HG03558 (cell line): Measurements from ENCODE around the gene PLA2G7.
"Not testable (repeated sequence)": the region's sequence is repeated elsewhere in the genome, so short reads cannot be mapped to it uniquely, and the experiment has no call there.

Experiments used
- ATAC-seq: cut with Tn5 transposase; IDR thresholded peaks from one replicate; pipeline ENCODE4 v1.9.1; 2021; ENCODE audit warnings: moderate number of reproducible peaks; ENCODE audit not compliant: unreplicated experiment; ENCODE audit errors: extremely low read depth

Gene PLA2G7

GRCh38 chr6:46734867-46735719, at the start of gene PLA2G7:
Gene PLA2G7 (minus strand): TSS chr6:46735375. CDS start chr6:46722891, 12,484 bp downstream.
- no peak for ATAC-seq

- ATAC-seq = no peak
These were observed 49.4 kb upstream of the PLA2G7 start for GRCh38 chr6:46784535-46784934.

DNA sequence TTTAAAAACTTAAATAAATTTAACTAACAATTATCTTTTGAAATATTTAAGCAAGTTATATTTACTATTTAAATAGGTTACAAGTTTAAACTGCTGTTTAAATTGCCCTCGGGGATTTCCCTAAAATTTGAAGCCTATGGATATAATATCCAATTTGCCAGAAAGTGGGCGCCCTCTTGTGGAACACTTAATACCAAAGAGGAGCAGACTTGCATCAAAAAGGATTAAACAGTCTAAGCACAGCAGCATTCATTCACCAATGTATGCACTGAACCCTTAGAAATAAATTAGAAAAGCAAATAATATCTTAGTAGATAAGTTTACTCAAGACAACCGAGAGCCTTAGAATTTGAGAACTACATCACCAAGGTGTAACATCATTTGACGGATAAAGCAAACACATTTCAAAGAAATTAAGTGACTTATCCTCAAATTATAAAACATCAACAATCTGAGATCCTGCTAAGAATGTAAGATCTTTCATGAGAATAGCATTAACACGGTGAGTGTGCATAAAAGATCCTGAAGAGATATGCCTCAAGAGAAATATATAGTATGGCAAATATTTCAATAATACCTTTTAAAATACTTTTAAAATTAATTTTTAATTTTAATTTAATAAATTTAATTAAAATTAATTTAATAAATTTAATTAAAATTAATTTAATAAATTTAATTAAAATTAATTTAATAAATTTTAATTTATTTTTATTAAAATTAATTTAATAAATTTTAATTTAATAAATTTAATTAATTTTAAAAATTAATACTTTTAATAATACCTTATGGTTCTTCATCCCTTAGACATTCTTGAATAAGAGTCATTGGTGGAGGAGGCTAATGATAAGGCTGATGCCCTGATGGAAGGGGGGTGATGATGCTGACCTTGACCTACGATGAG, 46.6 kb upstream of the PLA2G7 start:
- ATAC-seq = no peak

DNA sequence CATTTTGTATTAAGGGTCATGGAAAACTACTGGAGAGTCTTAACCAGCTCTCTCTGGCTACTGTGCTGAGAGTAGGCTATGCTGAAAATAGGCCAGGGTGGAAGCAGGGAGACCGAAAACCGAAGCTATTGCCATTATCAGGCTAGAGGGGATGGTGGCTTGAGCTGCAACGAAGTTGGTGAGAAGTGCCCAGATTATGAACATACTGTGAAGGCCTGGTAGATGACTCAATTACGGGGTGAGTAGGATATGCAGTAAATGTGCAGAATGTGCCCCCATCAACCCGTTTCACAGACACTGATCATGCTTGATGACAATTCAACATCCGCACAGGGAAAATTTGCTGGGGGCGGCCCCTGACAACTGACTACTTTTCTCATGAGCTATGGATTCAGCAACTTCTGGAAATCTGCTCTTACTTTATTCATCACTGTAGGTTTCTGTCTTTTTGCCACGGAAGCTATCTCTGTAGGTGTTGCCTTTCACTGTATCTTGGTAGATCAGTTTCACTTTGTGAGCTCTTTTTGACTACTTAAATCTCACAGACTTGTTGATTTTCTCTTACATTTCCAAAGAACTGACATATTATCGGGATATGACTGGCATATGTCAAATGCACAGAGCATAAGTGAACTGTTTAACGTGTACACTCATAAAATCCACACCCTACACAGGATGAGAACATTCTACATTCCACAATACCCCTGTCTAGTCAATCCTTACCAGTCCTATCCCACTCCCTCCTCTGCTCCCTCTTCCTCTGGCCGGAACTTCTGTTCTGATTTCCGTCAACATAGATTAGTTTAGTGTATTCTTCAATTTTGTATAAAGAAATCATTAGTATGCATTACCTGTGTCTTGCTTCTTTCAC, 42.5 kb upstream of the PLA2G7 start:
- ATAC-seq = no peak

- ATAC-seq = no peak
These were observed 41.0 kb upstream of the PLA2G7 start for GRCh38 chr6:46776070-46776712.

- ATAC-seq = not testable (repeated sequence)
These were observed 39.6 kb upstream of the PLA2G7 start for GRCh38 chr6:46774736-46775135.

- no peak for ATAC-seq
These were observed 38.2 kb upstream of the PLA2G7 start for GRCh38 chr6:46773201-46773855.

- ATAC-seq = no peak
These were observed 37.6 kb upstream of the PLA2G7 start for GRCh38 chr6:46772762-46773161.

DNA sequence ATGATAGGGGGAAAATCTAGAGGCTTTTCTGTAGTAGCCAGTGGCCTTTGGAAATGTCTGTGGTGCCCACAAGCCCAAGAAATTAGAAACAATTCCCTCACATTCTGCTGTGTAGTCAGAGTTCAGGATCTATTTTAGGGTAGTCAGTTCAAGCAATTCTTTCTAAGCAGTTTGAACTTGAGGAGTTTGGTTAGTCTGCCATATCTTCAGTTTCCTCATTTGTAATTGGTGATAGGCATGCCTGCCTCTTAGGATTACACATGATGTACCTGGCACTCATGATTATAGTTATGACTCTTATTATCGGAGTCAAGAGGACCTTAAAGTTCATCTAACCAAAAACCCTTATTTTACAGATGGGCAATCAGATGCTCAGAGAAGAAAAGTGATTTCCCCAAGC, 36.8 kb upstream of the PLA2G7 start:
- ATAC-seq = no peak

GRCh38 chr6:46764961-46765360, 29.8 kb upstream of the PLA2G7 start:
- no peak for ATAC-seq

GRCh38 chr6:46764280-46764679, 29.1 kb upstream of the PLA2G7 start:
- not testable (repeated sequence) for ATAC-seq

- ATAC-seq = no peak
These were observed 28.3 kb upstream of the PLA2G7 start for GRCh38 chr6:46763466-46763865.

GRCh38 chr6:46760925-46761324, 25.8 kb upstream of the PLA2G7 start:
- no peak for ATAC-seq

DNA sequence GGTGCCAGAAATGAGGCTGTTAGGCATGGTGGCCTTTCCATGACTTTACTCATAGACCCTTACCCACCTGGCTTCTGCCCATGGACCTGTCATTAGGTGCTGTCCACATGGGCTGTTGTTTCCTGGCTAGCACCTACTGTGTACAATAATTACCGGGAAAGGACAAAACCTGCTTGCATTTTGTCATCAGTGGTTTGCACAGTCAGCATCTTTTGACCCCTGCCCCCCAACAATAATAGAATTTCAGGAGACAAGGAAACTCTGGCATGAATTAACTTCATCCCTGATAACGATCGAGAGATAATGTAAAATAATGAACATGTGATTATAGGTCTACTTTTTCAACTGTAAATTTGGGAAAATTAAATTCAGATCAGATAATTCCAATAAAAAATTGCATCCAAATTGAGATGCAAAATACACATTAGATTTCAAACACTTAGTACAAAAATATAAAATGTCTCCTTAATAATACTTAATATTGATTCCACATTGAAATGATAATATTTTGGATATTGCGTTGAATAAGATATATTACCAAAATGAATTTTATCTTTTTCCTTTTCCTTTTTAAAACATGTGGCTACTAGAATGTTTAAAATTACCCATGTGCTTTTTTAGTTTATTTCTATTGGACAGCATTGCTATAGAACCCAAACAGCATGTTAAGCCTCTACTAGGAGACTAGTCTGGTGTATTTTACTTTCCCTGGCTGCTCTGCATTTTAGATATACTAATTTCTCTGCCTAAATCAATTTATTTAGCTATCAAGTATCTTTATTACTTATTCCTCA, 24.0 kb upstream of the PLA2G7 start:
- no peak for ATAC-seq

GRCh38 chr6:46757214-46757596, 22.0 kb upstream of the PLA2G7 start:
- ATAC-seq = no peak

DNA sequence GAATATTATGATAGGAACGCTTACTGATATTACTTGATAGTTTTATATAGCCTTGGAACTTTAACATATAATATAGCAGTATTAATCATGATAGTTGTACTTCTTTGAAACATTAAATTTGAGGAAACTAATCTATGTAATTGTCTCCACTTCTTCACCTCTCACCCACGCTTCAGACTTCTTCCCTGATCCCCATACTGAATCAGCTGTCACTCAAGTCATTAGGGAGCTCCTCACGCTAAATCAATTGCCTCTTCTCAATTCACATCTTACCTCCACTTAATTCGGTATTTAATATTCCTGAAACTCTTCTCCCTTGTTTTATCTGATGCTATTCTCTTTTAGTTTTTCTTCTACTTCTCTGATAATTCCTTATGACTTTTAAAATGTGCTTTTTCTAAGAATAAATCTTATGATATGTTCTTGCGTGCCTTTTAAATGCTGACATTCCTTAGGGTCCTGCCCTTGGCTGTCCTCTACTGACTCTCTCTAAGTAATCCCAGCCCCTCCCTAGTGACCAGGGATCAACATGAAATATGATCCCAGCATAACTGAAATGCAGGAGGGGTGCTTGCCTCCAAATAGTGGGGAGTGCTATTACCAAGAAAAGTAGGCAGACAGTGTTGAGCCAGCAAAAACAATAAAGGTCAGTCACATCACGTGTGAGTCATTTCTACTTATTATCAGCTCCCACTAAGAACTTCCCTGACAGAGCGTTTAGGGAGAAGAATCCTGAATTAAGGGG, 21.5 kb upstream of the PLA2G7 start:
- no peak for ATAC-seq

DNA sequence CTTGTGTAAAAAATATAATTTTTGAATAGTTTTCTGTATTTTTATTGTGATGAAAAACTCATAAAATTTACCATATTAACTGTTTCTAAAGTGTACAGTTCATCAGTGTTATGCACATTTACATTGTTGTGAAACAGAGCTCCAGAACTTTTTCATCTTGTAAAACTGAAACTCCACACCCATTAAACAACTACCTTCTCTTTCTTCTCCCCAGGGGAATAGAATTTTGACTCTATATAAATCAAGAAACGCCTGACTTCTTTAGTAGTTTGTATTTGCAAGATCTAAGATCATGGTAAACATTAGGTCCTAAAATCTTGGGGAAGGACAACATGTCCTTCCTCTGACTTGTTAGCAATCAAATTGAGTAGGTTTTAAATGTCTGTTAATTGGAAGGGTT, 20.7 kb upstream of the PLA2G7 start:
- ATAC-seq = no peak

GRCh38 chr6:46751658-46752057, 16.5 kb upstream of the PLA2G7 start:
- ATAC-seq = no peak
